GM18907 (cell line): Measurements from ENCODE around the gene MCM6.
"Not testable (repeated sequence)": the region's sequence is repeated elsewhere in the genome, so short reads cannot be mapped to it uniquely, and the experiment has no call there.

Experiments used
- ATAC-seq: cut with Tn5 transposase; IDR thresholded peaks from one replicate; pipeline ENCODE4 v1.9.1; 2021; ENCODE audit warnings: mild to moderate bottlenecking, moderate library complexity; ENCODE audit not compliant: unreplicated experiment

Gene MCM6

GRCh38 chr2:135825131-135825530, 51.1 kb downstream of the MCM6 start:
- ATAC-seq, result no peak

- ATAC-seq, result no peak
These were observed 53.4 kb downstream of the MCM6 start for GRCh38 chr2:135822855-135823254.

GRCh38 chr2:135821190-135821589, 55.1 kb downstream of the MCM6 start:
- ATAC-seq, result no peak

GRCh38 chr2:135820003-135820618, 56.1 kb downstream of the MCM6 start:
- peak; percentile 95 for ATAC-seq

GRCh38 chr2:135818937-135819610, 57.2 kb downstream of the MCM6 start:
- no peak for ATAC-seq

- no peak for ATAC-seq
These were observed 58.3 kb downstream of the MCM6 start for GRCh38 chr2:135817951-135818350.

GRCh38 chr2:135817466-135817865, 58.8 kb downstream of the MCM6 start:
- ATAC-seq, result no peak

- no peak for ATAC-seq
These were observed 61.0 kb downstream of the MCM6 start for GRCh38 chr2:135815269-135815668.

GRCh38 chr2:135812907-135813511, 63.2 kb downstream of the MCM6 start:
- no peak for ATAC-seq

- ATAC-seq, result not testable (repeated sequence)
These were observed 68.4 kb downstream of the MCM6 start for GRCh38 chr2:135807874-135808273.

- ATAC-seq, result no peak
These were observed 73.0 kb downstream of the MCM6 start for GRCh38 chr2:135803278-135803677.

- ATAC-seq, result no peak
These were observed 73.9 kb downstream of the MCM6 start for GRCh38 chr2:135802350-135802749.

- ATAC-seq, result no peak
These were observed 75.5 kb downstream of the MCM6 start for GRCh38 chr2:135800513-135801460.

GRCh38 chr2:135799738-135800137, 76.5 kb downstream of the MCM6 start:
- no peak for ATAC-seq

- ATAC-seq, result no peak
These were observed 77.5 kb downstream of the MCM6 start for GRCh38 chr2:135798762-135799161.

GRCh38 chr2:135798275-135798705, 78.0 kb downstream of the MCM6 start:
- ATAC-seq, result no peak

- peak; percentile 61 for ATAC-seq
These were observed 78.6 kb downstream of the MCM6 start for GRCh38 chr2:135797497-135798274.

- ATAC-seq, result no peak
These were observed 79.6 kb downstream of the MCM6 start for GRCh38 chr2:135796606-135797005.

GRCh38 chr2:135795641-135796040, 80.6 kb downstream of the MCM6 start:
- not testable (repeated sequence) for ATAC-seq

GRCh38 chr2:135792401-135793150, 83.7 kb downstream of the MCM6 start:
- peak; percentile 70 for ATAC-seq
